HepG2 (cell line): ENCODE measurements around the gene PRDX6. TPM values are rescaled to one million over a fixed set of nuclear protein-coding genes. Genes with fewer than 3 reads are reported as not detected.

Experiments
- ATAC-seq: fragments of 200-7000 bp; cut with Tn5 transposase; 3 replicates; pipeline ENCODE4 v1.9.1; 2020; ENCODE audit warnings: mild to moderate bottlenecking, moderate library complexity
- BruUV-seq: library from RNA; stranded (reverse); fragments of 400-500 nt; replicated peaks from 2 replicates; lab custom pipeline; 2021; lab: Mats Ljungman, UMichigan
- CTCF ChIA-PET: fragments of 300-600 bp; formaldehyde crosslinking; extraction: SDS; loops from one replicate; lab custom pipeline; 2021; ENCODE audit warnings: low total read pairs, inconsistent platforms, low intra/inter-chr PET ratio; lab: Yijun Ruan, JAX
- POLR2A ChIA-PET: fragments of 350-600 bp; sonication (Branson Sonifier 250); formaldehyde crosslinking; loops from one replicate; lab custom pipeline; 2020; ENCODE audit warnings: antibody characterized with exemption, inconsistent platforms; lab: Yijun Ruan, JAX
- DNase-seq: peaks from one replicate; pipeline ENCODE4 v3.0.0-alpha.2; 2015; ENCODE audit warnings: low spot score
- FAIRE-seq: peaks from 3 replicates; lab custom pipeline; 2011; peaks lifted over from hg19 to GRCh38; lab: Jason Lieb, UNC
- H2AFZ ChIP-seq: one replicate; pipeline ENCODE4 v1.6.1; 2011; ENCODE audit warnings: low read length, inconsistent platforms
- H3K27ac ChIP-seq: fragments of 300-600 bp; 3 replicates; pipeline ENCODE4 v1.8.0; 2011; ENCODE audit warnings: mixed run types, mild to moderate bottlenecking, mixed read lengths, low read length, inconsistent platforms; ENCODE audit not compliant: insufficient read depth; ENCODE audit errors: extremely low read length
- H3K27me3 ChIP-seq, 2 experiments: fragments of 200-600 bp in 1 of 2; 2 replicates in 1 of 2; 3 replicates in 1 of 2; pipeline versions ENCODE4 v1.6.0 to v1.8.0; 2011; ENCODE audit warnings: low read length in 2 of 2, mild to moderate bottlenecking in 2 of 2, moderate library complexity in 2 of 2, inconsistent platforms in 1 of 2; ENCODE audit not compliant: insufficient read depth in 2 of 2, control insufficient read depth in 1 of 2
- H3K36me3 ChIP-seq, 2 experiments: fragments of 200-600 bp in 1 of 2; replicated peaks in 1 of 2; 2 replicates in 1 of 2; 3 replicates in 1 of 2; pipeline versions ENCODE4 v1.5.1 to v1.8.0; 2011; ENCODE audit warnings: low read length in 2 of 2, inconsistent platforms in 1 of 2; ENCODE audit not compliant: insufficient read depth in 2 of 2, control insufficient read depth in 1 of 2
- H3K4me1 ChIP-seq: 2 replicates; pipeline ENCODE4 v1.5.1; 2012; ENCODE audit warnings: low read length, inconsistent platforms; ENCODE audit not compliant: insufficient read depth
- H3K4me2 ChIP-seq: 2 replicates; pipeline ENCODE4 v1.6.0; 2011; ENCODE audit warnings: low read depth, low read length, inconsistent platforms
- H3K4me3 ChIP-seq, 3 experiments: fragments of 200-600 bp in 1 of 3; sonication (generic), shearing (Covaris generic) in 1 of 3; replicated peaks in 1 of 3; 2 replicates each; pipeline ENCODE4 v1.5.1; 2011 to 2016; ENCODE audit warnings: low read length in 3 of 3, inconsistent platforms in 2 of 3, low read depth in 2 of 3, mild to moderate bottlenecking in 2 of 3, control low read depth in 1 of 3, mixed read lengths in 1 of 3; ENCODE audit not compliant: insufficient read depth in 1 of 3
- H3K79me2 ChIP-seq: one replicate; pipeline ENCODE4 v1.6.1; 2011; ENCODE audit warnings: low read length, inconsistent platforms; ENCODE audit not compliant: insufficient read depth
- H3K9ac ChIP-seq: 2 replicates; pipeline ENCODE4 v1.6.0; 2011; ENCODE audit warnings: mild to moderate bottlenecking, low read depth, low read length, inconsistent platforms; ENCODE audit not compliant: insufficient read depth
- H3K9me3 ChIP-seq: 2 replicates; pipeline ENCODE4 v1.5.1; 2012; ENCODE audit warnings: mild to moderate bottlenecking, low read length
- H4K20me1 ChIP-seq: 2 replicates; pipeline ENCODE4 v1.6.0; 2011; ENCODE audit warnings: inconsistent platforms, mild to moderate bottlenecking, low read length, moderate library complexity; ENCODE audit not compliant: insufficient read depth
- DRAP1 ChIP-seq: IDR thresholded peaks from 2 replicates; pipeline ENCODE4 v1.6.1; 2016; ENCODE audit warnings: missing genetic modification reagents, missing compliant biosample characterization
- GATAD2A ChIP-seq: IDR thresholded peaks from 2 replicates; pipeline ENCODE4 v1.6.1; 2016
- HHEX ChIP-seq: IDR thresholded peaks from 2 replicates; pipeline ENCODE4 v1.6.1; 2016; ENCODE audit warnings: control low read depth
- HOXA3 ChIP-seq: sonication (generic); formaldehyde crosslinking; IDR thresholded peaks from 2 replicates; pipeline ENCODE4 v1.5.0; 2020; ENCODE audit warnings: missing genetic modification reagents
- JUN ChIP-seq: sonication (generic); formaldehyde crosslinking; IDR thresholded peaks from 2 replicates; pipeline ENCODE4 v1.4.0; 2020; ENCODE audit warnings: mild to moderate bottlenecking, missing genetic modification reagents
- KLF16 ChIP-seq, 2 experiments: sonication (generic) in 1 of 2; formaldehyde crosslinking in 1 of 2; IDR thresholded peaks; 2 replicates each; pipeline versions ENCODE4 v1.6.1 to v1.8.0; 2016 to 2023; ENCODE audit warnings: missing genetic modification reagents in 2 of 2, missing compliant biosample characterization in 1 of 2
- MED1 ChIP-seq: sonication (generic); formaldehyde crosslinking; IDR thresholded peaks from 2 replicates; pipeline ENCODE4 v1.4.0; 2020; ENCODE audit warnings: missing genetic modification reagents
- MEIS2 ChIP-seq: sonication (generic); formaldehyde crosslinking; IDR thresholded peaks from 2 replicates; pipeline ENCODE4 v1.9.0; 2021; ENCODE audit warnings: mild to moderate bottlenecking, missing genetic modification reagents
- NAIF1 ChIP-seq: sonication (generic); formaldehyde crosslinking; IDR thresholded peaks from 2 replicates; pipeline ENCODE4 v1.5.0; 2020; ENCODE audit warnings: mild to moderate bottlenecking, missing genetic modification reagents, borderline replicate concordance
- NFYB ChIP-seq: sonication (generic); formaldehyde crosslinking; IDR thresholded peaks from 2 replicates; pipeline ENCODE4 v1.4.0; 2020; ENCODE audit warnings: missing genetic modification reagents
- ZFP37 ChIP-seq: sonication (generic); formaldehyde crosslinking; IDR thresholded peaks from 2 replicates; pipeline ENCODE4 v1.4.0; 2020; ENCODE audit warnings: missing genetic modification reagents, borderline replicate concordance
- ZNF564 ChIP-seq: sonication (generic); formaldehyde crosslinking; IDR thresholded peaks from 2 replicates; pipeline ENCODE4 v1.8.1; 2023; ENCODE audit warnings: mild to moderate bottlenecking, missing genetic modification reagents
- WGBS: methylation state at CpG from one replicate; pipeline ENCODE4 v1.1.6; 2017; ENCODE audit warnings: low lambda C conversion rate; 5-methylcytosine and 5-hydroxymethylcytosine counted together
- in situ Hi-C: cut with HindIII; loops from 2 replicates; pipeline ENCODE4 v1.10.0; 2017; ENCODE audit warnings: low pct_unique_long_range_greater_than_20kb; ENCODE audit not compliant: extremely low pct_ligation_motif_present
- intact Hi-C: fragments of 100-400 bp; cut with micrococcal nuclease; formaldehyde crosslinking; loops from one replicate; pipeline ENCODE4 v1.10.0; 2022; ENCODE audit not compliant: unreplicated experiment
- polyA plus RNA-seq, 8 experiments: library from polyadenylated mRNA; depleted of rRNA in 3 of 8; stranded (reverse) in 7 of 8; unstranded in 1 of 8; fragments of >200 nt; fragmentation: Illumina TruSeq in 4 of 8; extraction: Trizol in 4 of 8; gene quantifications; 2 replicates each; pipeline versions ENCODE4 v1.2.1 to v1.2.3, GENCODE V29; 2011 to 2016; ENCODE audit warnings: low read depth in 4 of 8, missing spikeins in 1 of 8, mixed read lengths in 1 of 8; ENCODE audit not compliant: insufficient read depth in 1 of 8
- total RNA-seq, 5 experiments: library from RNA; depleted of rRNA; stranded (reverse); fragments of >200 nt; fragmentation: Illumina TruSeq; extraction: Trizol; gene quantifications; 2 replicates each; pipeline ENCODE4 v1.2.3, GENCODE V29; 2016; ENCODE audit warnings: low read depth in 1 of 5
- TF ChIP-seq, protein P1 (sequence below): sonication (generic); formaldehyde crosslinking; IDR thresholded peaks from 2 replicates; pipeline ENCODE4 v1.8.0; 2022; ENCODE audit warnings: mild to moderate bottlenecking, missing genetic modification reagents
- TF ChIP-seq, protein P2 (sequence below): sonication (generic); formaldehyde crosslinking; IDR thresholded peaks from 2 replicates; pipeline ENCODE4 v1.9.0; 2021; ENCODE audit warnings: mild to moderate bottlenecking, missing genetic modification reagents
- TF ChIP-seq, protein P3 (sequence below): sonication (generic); formaldehyde crosslinking; conservative IDR thresholded peaks from 2 replicates; pipeline ENCODE4 v1.8.1; 2023; ENCODE audit warnings: missing genetic modification reagents

PRDX6 gene
- total and polyA plus RNA-seq, 2 of the 13 experiments (the other 11 are each of a cell fraction or from before 2014, with no cell fraction given) = 224 to 309 TPM

GRCh38 chr1:173474097-173474779, 2.9 kb upstream of the PRDX6 start:
- peaks cover 35% of the 10 kb centered on the region for H3K4me1 ChIP-seq
- WGBS = 2% methylated on average over 2 of the region's 5 CpGs
- ATAC-seq (no peak), DNase-seq (peak; percentile 74), FAIRE-seq (peak; percentile 60)
- POLR2A ChIA-PET = interaction anchor here (0.7 to 1.5 kb wide), 4 partner anchors 10 to 241 kb away, joined by 3 to 5 read pairs (median 4); partner anchors contain the start of gene KLHL20
- no TSS peak for BruUV-seq
- peaks cover 7% of the 10 kb centered on the region for H4K20me1 ChIP-seq
- peak overlapping the region; percentile 75 to 91 (median 91); a peak in 5 of 6 replicates for H3K4me3 ChIP-seq
- H3K4me2 ChIP-seq = peak overlapping the region; percentile 88
- in situ Hi-C loops (no loop called here), intact Hi-C loops (no loop called here)
- CTCF ChIA-PET = interaction anchor here (1.5 kb wide), 1 partner anchor 43 kb away, joined by 4 read pairs; no protein-coding TSS in a partner anchor
- peaks cover 26% of the 10 kb centered on the region for H3K9me3 ChIP-seq
- H3K79me2 ChIP-seq = peaks cover 38% of the 10 kb centered on the region
- peak overlapping the region; percentile 77 for H3K9ac ChIP-seq
- H3K27me3 ChIP-seq = no peaks in the 10 kb centered on the region; a peak in 1 of 5 replicates
- no peaks in the 10 kb centered on the region for H3K36me3 ChIP-seq
- peak overlapping the region; percentile 55 for H2AFZ ChIP-seq
- peak overlapping the region; percentile 87 for H3K27ac ChIP-seq
- TF ChIP-seq ZFP37 (CRISPR knock-in tag) (no peak), DRAP1 (0 out of 2 replicates have a peak, but pooled peaks have one; percentile 11), NAIF1 (no peak), HOXA3 (CRISPR knock-in tag) (peak; percentile 59), ZNF564 (CRISPR knock-in tag) (no peak), KLF16 (CRISPR knock-in tag; IDR thresholded peaks at IDR 0.05) (no peak), JUN (CRISPR knock-in tag) (peak; percentile 31; the same call in 1 of the 2 replicates), GATAD2A (0 out of 2 replicates have a peak, but pooled peaks have one; percentile 18), MED1 (peak; percentile 35), MEIS2 (CRISPR knock-in tag) (no peak), HHEX (no peak), NFYB (no peak)
- TF ChIP-seq, protein P1, sequence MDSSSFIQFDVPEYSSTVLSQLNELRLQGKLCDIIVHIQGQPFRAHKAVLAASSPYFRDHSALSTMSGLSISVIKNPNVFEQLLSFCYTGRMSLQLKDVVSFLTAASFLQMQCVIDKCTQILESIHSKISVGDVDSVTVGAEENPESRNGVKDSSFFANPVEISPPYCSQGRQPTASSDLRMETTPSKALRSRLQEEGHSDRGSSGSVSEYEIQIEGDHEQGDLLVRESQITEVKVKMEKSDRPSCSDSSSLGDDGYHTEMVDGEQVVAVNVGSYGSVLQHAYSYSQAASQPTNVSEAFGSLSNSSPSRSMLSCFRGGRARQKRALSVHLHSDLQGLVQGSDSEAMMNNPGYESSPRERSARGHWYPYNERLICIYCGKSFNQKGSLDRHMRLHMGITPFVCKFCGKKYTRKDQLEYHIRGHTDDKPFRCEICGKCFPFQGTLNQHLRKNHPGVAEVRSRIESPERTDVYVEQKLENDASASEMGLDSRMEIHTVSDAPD (CRISPR knock-in tag) = peak; percentile 49; the same call in 1 of the 2 replicates
- TF ChIP-seq, protein P2, sequence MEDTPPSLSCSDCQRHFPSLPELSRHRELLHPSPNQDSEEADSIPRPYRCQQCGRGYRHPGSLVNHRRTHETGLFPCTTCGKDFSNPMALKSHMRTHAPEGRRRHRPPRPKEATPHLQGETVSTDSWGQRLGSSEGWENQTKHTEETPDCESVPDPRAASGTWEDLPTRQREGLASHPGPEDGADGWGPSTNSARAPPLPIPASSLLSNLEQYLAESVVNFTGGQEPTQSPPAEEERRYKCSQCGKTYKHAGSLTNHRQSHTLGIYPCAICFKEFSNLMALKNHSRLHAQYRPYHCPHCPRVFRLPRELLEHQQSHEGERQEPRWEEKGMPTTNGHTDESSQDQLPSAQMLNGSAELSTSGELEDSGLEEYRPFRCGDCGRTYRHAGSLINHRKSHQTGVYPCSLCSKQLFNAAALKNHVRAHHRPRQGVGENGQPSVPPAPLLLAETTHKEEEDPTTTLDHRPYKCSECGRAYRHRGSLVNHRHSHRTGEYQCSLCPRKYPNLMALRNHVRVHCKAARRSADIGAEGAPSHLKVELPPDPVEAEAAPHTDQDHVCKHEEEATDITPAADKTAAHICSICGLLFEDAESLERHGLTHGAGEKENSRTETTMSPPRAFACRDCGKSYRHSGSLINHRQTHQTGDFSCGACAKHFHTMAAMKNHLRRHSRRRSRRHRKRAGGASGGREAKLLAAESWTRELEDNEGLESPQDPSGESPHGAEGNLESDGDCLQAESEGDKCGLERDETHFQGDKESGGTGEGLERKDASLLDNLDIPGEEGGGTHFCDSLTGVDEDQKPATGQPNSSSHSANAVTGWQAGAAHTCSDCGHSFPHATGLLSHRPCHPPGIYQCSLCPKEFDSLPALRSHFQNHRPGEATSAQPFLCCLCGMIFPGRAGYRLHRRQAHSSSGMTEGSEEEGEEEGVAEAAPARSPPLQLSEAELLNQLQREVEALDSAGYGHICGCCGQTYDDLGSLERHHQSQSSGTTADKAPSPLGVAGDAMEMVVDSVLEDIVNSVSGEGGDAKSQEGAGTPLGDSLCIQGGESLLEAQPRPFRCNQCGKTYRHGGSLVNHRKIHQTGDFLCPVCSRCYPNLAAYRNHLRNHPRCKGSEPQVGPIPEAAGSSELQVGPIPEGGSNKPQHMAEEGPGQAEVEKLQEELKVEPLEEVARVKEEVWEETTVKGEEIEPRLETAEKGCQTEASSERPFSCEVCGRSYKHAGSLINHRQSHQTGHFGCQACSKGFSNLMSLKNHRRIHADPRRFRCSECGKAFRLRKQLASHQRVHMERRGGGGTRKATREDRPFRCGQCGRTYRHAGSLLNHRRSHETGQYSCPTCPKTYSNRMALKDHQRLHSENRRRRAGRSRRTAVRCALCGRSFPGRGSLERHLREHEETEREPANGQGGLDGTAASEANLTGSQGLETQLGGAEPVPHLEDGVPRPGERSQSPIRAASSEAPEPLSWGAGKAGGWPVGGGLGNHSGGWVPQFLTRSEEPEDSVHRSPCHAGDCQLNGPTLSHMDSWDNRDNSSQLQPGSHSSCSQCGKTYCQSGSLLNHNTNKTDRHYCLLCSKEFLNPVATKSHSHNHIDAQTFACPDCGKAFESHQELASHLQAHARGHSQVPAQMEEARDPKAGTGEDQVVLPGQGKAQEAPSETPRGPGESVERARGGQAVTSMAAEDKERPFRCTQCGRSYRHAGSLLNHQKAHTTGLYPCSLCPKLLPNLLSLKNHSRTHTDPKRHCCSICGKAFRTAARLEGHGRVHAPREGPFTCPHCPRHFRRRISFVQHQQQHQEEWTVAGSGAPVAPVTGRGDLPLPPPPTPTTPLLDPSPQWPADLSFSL (CRISPR knock-in tag) = 0 out of 2 replicates have a peak, but pooled peaks have one; percentile 30
- TF ChIP-seq, protein P3, sequence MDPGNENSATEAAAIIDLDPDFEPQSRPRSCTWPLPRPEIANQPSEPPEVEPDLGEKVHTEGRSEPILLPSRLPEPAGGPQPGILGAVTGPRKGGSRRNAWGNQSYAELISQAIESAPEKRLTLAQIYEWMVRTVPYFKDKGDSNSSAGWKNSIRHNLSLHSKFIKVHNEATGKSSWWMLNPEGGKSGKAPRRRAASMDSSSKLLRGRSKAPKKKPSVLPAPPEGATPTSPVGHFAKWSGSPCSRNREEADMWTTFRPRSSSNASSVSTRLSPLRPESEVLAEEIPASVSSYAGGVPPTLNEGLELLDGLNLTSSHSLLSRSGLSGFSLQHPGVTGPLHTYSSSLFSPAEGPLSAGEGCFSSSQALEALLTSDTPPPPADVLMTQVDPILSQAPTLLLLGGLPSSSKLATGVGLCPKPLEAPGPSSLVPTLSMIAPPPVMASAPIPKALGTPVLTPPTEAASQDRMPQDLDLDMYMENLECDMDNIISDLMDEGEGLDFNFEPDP (CRISPR knock-in tag) = no peak
